Measurements from ENCODE around the gene C13orf46.

DNA sequence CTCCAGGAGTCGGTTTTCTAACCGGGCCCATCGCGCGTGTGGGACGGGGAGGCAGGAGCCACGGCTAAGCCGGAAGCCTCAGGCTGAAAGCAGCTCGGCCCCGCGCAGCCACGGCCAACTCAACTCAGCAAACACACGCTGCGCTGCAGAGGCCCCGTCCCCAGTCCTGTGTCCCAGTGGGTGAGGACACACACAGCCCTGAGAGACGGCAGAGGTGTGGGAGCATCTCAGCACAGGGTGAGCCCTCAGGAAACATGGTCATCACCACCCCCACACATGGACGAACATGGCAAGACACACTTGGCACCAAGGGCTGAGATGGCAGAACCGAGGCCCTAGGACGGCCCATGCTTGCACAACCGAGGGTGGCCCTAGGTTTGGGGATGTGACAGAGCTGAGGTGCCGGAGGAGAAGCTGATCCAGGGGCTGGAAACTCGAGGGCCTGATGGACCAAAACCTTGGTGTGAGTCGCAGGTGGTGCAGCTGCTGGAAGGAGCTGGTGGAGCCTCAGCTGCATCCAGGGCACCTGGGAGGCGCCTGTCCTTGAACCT, 29.0 kb upstream of the C13orf46 start:
- TF ChIP-seq EZH2 (IDR thresholded peaks at IDR 0.05; ENCODE audit: low read length) = no peak
- TF ChIP-seq, protein P1, sequence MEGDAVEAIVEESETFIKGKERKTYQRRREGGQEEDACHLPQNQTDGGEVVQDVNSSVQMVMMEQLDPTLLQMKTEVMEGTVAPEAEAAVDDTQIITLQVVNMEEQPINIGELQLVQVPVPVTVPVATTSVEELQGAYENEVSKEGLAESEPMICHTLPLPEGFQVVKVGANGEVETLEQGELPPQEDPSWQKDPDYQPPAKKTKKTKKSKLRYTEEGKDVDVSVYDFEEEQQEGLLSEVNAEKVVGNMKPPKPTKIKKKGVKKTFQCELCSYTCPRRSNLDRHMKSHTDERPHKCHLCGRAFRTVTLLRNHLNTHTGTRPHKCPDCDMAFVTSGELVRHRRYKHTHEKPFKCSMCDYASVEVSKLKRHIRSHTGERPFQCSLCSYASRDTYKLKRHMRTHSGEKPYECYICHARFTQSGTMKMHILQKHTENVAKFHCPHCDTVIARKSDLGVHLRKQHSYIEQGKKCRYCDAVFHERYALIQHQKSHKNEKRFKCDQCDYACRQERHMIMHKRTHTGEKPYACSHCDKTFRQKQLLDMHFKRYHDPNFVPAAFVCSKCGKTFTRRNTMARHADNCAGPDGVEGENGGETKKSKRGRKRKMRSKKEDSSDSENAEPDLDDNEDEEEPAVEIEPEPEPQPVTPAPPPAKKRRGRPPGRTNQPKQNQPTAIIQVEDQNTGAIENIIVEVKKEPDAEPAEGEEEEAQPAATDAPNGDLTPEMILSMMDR (optimal IDR thresholded peaks at IDR 0.05 in 1 of 3, IDR thresholded peaks at IDR 0.05 in 1 of 3, conservative IDR thresholded peaks at IDR 0.05 in 1 of 3; ENCODE audit: extremely low read depth in 1 of 3, insufficient read depth in 2 of 3, low read length in 3 of 3) = no peak
